GM18907 (cell line): Measurements from ENCODE around the gene ZNF532.

ENCODE experiments used
- ATAC-seq: cut with Tn5 transposase; IDR thresholded peaks from one replicate; pipeline ENCODE4 v1.9.1; 2021; ENCODE audit warnings: mild to moderate bottlenecking, moderate library complexity; ENCODE audit not compliant: unreplicated experiment

ZNF532 gene

GRCh38 chr18:59029663-59030429 is 165.2 kb downstream of the ZNF532 start:
- no peak for ATAC-seq

GRCh38 chr18:59032308-59032707 is 167.6 kb downstream of the ZNF532 start:
- no peak for ATAC-seq

- ATAC-seq, result no peak
These were observed 168.7 kb downstream of the ZNF532 start for GRCh38 chr18:59033359-59033758.

GRCh38 chr18:59033974-59034373 is 169.3 kb downstream of the ZNF532 start:
- no peak for ATAC-seq

DNA sequence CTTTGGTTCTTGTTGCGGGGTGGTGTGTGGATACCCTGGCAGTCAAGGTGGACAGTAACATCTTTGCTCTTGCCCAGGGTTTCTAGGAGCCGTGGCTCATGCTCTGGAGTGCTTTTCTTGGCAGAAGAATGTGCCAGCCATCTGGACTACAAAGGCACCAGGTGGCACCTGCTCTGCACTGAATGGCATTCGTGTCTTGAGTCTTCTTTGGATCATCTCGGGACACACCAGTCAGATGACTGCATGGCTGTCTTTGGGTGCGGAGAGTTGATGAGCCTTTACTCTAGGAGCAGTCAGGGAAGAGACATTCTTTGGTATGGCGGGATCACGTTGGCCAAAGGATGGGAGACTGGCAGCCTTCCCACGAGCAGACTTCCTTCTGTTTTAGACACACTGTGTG is 170.9 kb downstream of the ZNF532 start:
- no peak for ATAC-seq
